LNCAP (cell line): ENCODE measurements around the gene SLC39A8.

Experiments
- CTCF ChIP-seq: fragments of 450-650 bp; IDR thresholded peaks from 2 replicates; pipeline ENCODE4 v1.5.1; 2017; ENCODE audit warnings: mild to moderate bottlenecking

The SLC39A8 gene

GRCh38 chr4:102344520-102344953, 745 bp downstream of the SLC39A8 start:
- TF ChIP-seq CTCF, result no peak

GRCh38 chr4:102343964-102344519, 1.2 kb downstream of the SLC39A8 start:
- TF ChIP-seq CTCF, result no peak

- no peak for TF ChIP-seq CTCF
These were observed 2.7 kb downstream of the SLC39A8 start for GRCh38 chr4:102342404-102343074.

- TF ChIP-seq CTCF, result no peak
These were observed 4.1 kb downstream of the SLC39A8 start for GRCh38 chr4:102341201-102341600.

GRCh38 chr4:102339018-102339417, 6.3 kb downstream of the SLC39A8 start:
- TF ChIP-seq CTCF, result no peak

GRCh38 chr4:102338405-102338804, 6.9 kb downstream of the SLC39A8 start:
- no peak for TF ChIP-seq CTCF

- no peak for TF ChIP-seq CTCF
These were observed 9.7 kb downstream of the SLC39A8 start for GRCh38 chr4:102335616-102336015.
